DND-41 (cell line): ENCODE measurements around the gene AUH.

Experiments used
- EZH2 ChIP-seq: IDR thresholded peaks from 3 replicates; pipeline ENCODE4 v1.6.1; 2012; ENCODE audit warnings: borderline replicate concordance, low read depth, mild to moderate bottlenecking, moderate library complexity, low read length, inconsistent platforms; ENCODE audit not compliant: severe bottlenecking
- TF ChIP-seq, protein P1 (sequence below): IDR thresholded peaks from 2 replicates; pipeline ENCODE4 v1.5.1; 2012; ENCODE audit warnings: borderline replicate concordance, low read length, moderate library complexity, mild to moderate bottlenecking; ENCODE audit not compliant: poor library complexity, severe bottlenecking; ENCODE audit errors: extremely low read depth

DNA sequence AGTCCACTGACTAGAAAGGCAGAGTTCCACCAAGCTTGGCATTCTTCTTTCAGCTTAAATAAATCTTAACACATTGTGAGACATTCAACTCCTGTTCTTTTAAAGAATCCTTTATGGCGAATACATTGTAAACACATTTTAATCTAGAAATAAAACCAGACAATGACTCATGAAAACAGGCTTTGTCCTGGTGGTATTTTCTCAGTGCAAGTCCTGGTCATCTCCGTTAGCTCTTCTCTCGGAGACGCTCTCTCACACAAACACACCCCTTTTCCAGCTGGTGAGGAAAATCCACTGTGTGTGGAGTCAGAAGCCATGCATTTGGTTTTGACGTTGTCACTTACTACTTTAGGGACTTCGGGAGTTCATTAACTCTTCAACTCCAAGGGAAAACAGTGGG, 140.4 kb downstream of the AUH start:
- TF ChIP-seq EZH2 = no peak
- TF ChIP-seq, protein P1, sequence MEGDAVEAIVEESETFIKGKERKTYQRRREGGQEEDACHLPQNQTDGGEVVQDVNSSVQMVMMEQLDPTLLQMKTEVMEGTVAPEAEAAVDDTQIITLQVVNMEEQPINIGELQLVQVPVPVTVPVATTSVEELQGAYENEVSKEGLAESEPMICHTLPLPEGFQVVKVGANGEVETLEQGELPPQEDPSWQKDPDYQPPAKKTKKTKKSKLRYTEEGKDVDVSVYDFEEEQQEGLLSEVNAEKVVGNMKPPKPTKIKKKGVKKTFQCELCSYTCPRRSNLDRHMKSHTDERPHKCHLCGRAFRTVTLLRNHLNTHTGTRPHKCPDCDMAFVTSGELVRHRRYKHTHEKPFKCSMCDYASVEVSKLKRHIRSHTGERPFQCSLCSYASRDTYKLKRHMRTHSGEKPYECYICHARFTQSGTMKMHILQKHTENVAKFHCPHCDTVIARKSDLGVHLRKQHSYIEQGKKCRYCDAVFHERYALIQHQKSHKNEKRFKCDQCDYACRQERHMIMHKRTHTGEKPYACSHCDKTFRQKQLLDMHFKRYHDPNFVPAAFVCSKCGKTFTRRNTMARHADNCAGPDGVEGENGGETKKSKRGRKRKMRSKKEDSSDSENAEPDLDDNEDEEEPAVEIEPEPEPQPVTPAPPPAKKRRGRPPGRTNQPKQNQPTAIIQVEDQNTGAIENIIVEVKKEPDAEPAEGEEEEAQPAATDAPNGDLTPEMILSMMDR = no peak
